Measurements from ENCODE around the gene GAL.
"Not testable (repeated sequence)": the region's sequence is repeated elsewhere in the genome, so short reads cannot be mapped to it uniquely, and the experiment has no call there.

GAL gene

GRCh38 chr11:68684385-68685356 is at the start of gene GAL:
Gene GAL, plus strand, starts transcription at chr11:68684544. Its CDS starts 380 bp downstream, at chr11:68684924.
- TF ChIP-seq GATA1 (IDR thresholded peaks at IDR 0.05; ENCODE audit: low read depth, low read length) (no peak), POLR2A (IDR thresholded peaks at IDR 0.05; ENCODE audit: low read length) (no peak)
- DNase-seq = peak; percentile 34 to 50

- not testable (repeated sequence) for DNase-seq
Measured at GRCh38 chr11:68634606-68635005, 49.7 kb upstream of the GAL start.

GRCh38 chr11:68635172-68635571 is 49.2 kb upstream of the GAL start:
- DNase-seq = not testable (repeated sequence)

- DNase-seq = not testable (repeated sequence)
Measured at GRCh38 chr11:68635883-68636282, 48.5 kb upstream of the GAL start.

- not testable (repeated sequence) for DNase-seq
Measured at GRCh38 chr11:68639322-68639721, 45.0 kb upstream of the GAL start.

GRCh38 chr11:68641880-68642279 is 42.5 kb upstream of the GAL start:
- TF ChIP-seq POLR2A (IDR thresholded peaks at IDR 0.05; ENCODE audit: low read length) (no peak), GATA1 (IDR thresholded peaks at IDR 0.05; ENCODE audit: low read depth, low read length) (no peak)
- no peak for DNase-seq

GRCh38 chr11:68643585-68643984 is 40.8 kb upstream of the GAL start:
- TF ChIP-seq GATA1 (IDR thresholded peaks at IDR 0.05; ENCODE audit: low read depth, low read length) (no peak), POLR2A (IDR thresholded peaks at IDR 0.05; ENCODE audit: low read length) (no peak)

GRCh38 chr11:68646832-68647231 is 37.5 kb upstream of the GAL start:
- TF ChIP-seq GATA1 (IDR thresholded peaks at IDR 0.05; ENCODE audit: low read depth, low read length) (no peak), POLR2A (IDR thresholded peaks at IDR 0.05; ENCODE audit: low read length) (no peak)
- no peak for DNase-seq

More at GRCh38 chr11:68643585-68643984, 40.8 kb upstream of the GAL start:
- DNase-seq = no peak

GRCh38 chr11:68649851-68650555 is 34.3 kb upstream of the GAL start:
- no peak for DNase-seq
- TF ChIP-seq POLR2A (IDR thresholded peaks at IDR 0.05; ENCODE audit: low read length) = no peak
- no peak for TF ChIP-seq GATA1 (IDR thresholded peaks at IDR 0.05; ENCODE audit: low read depth, low read length)

- TF ChIP-seq POLR2A (IDR thresholded peaks at IDR 0.05; ENCODE audit: low read length) = no peak
- no peak for TF ChIP-seq GATA1 (IDR thresholded peaks at IDR 0.05; ENCODE audit: low read depth, low read length)
- no peak for DNase-seq
Measured at GRCh38 chr11:68650801-68651200, 33.5 kb upstream of the GAL start.

- DNase-seq = no peak
- TF ChIP-seq POLR2A (IDR thresholded peaks at IDR 0.05; ENCODE audit: low read length) = no peak
- no peak for TF ChIP-seq GATA1 (IDR thresholded peaks at IDR 0.05; ENCODE audit: low read depth, low read length)
Measured at GRCh38 chr11:68651208-68651984, 32.9 kb upstream of the GAL start.

GRCh38 chr11:68651985-68652682 is 32.2 kb upstream of the GAL start:
- no peak for TF ChIP-seq POLR2A (IDR thresholded peaks at IDR 0.05; ENCODE audit: low read length)
- no peak for TF ChIP-seq GATA1 (IDR thresholded peaks at IDR 0.05; ENCODE audit: low read depth, low read length)
- no peak for DNase-seq

- TF ChIP-seq POLR2A (IDR thresholded peaks at IDR 0.05; ENCODE audit: low read length) = no peak
- no peak for DNase-seq
Measured at GRCh38 chr11:68652683-68653156, 31.6 kb upstream of the GAL start.
